Chondrocyte (in vitro differentiated cells): ENCODE results near the gene ABCA4. TPM values are rescaled to one million over a fixed set of nuclear protein-coding genes. Genes with fewer than 3 reads are reported as not detected.

ENCODE experiments used
- DNase-seq: peaks from one replicate; pipeline ENCODE4 v3.0.0; 2021; ENCODE audit warnings: mixed read lengths, low spot score
- H3K27ac Mint-ChIP-seq: one replicate; pipeline ENCODE4 v1.8.0; 2021; ENCODE audit warnings: mild to moderate bottlenecking, moderate library complexity, mixed read lengths; ENCODE audit not compliant: unreplicated experiment
- H3K27me3 Mint-ChIP-seq: 2 replicates; pipeline ENCODE4 v1.8.0; 2021; ENCODE audit warnings: low read depth, mixed read lengths
- H3K36me3 Mint-ChIP-seq: 2 replicates; pipeline ENCODE4 v1.8.0; 2021; ENCODE audit warnings: low read depth, mixed read lengths
- H3K4me1 Mint-ChIP-seq: 2 replicates; pipeline ENCODE4 v1.8.0; 2021; ENCODE audit warnings: low read depth, mild to moderate bottlenecking, mixed read lengths
- H3K4me3 Mint-ChIP-seq: one replicate; pipeline ENCODE4 v1.8.0; 2021; ENCODE audit warnings: mild to moderate bottlenecking, moderate library complexity, mixed read lengths; ENCODE audit not compliant: unreplicated experiment
- H3K9me3 Mint-ChIP-seq: 2 replicates; pipeline ENCODE4 v1.8.0; 2021; ENCODE audit warnings: low read depth, mixed read lengths
- total RNA-seq: library from RNA; stranded (reverse); gene quantifications from 3 replicates; pipeline ENCODE4 v1.2.1, GENCODE V29; 2021
- TF ChIP-seq, protein P1 (sequence below): fragments of 200-600 bp; sonication (generic); IDR thresholded peaks from 2 replicates; pipeline ENCODE4 v1.5.0; 2021; ENCODE audit warnings: antibody characterized with exemption, mild to moderate bottlenecking, moderate library complexity

Gene ABCA4
- total RNA-seq, 1 donor from 2014 or later = 0.22 TPM

GRCh38 chr1:94093996-94094395 is 27.0 kb downstream of the ABCA4 start:
- TF ChIP-seq, protein P1, sequence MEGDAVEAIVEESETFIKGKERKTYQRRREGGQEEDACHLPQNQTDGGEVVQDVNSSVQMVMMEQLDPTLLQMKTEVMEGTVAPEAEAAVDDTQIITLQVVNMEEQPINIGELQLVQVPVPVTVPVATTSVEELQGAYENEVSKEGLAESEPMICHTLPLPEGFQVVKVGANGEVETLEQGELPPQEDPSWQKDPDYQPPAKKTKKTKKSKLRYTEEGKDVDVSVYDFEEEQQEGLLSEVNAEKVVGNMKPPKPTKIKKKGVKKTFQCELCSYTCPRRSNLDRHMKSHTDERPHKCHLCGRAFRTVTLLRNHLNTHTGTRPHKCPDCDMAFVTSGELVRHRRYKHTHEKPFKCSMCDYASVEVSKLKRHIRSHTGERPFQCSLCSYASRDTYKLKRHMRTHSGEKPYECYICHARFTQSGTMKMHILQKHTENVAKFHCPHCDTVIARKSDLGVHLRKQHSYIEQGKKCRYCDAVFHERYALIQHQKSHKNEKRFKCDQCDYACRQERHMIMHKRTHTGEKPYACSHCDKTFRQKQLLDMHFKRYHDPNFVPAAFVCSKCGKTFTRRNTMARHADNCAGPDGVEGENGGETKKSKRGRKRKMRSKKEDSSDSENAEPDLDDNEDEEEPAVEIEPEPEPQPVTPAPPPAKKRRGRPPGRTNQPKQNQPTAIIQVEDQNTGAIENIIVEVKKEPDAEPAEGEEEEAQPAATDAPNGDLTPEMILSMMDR = peak; percentile 25
- DNase-seq = no peak
- H3K4me1 Mint-ChIP-seq = peaks cover 77% of the 10 kb centered on the region
- no peaks in the 10 kb centered on the region for H3K27me3 Mint-ChIP-seq
- H3K36me3 Mint-ChIP-seq = no peaks in the 10 kb centered on the region
- peak overlapping the region; percentile 97 for H3K27ac Mint-ChIP-seq
- H3K9me3 Mint-ChIP-seq = no peaks in the 10 kb centered on the region
- H3K4me3 Mint-ChIP-seq = peak overlapping the region; percentile 61

DNA sequence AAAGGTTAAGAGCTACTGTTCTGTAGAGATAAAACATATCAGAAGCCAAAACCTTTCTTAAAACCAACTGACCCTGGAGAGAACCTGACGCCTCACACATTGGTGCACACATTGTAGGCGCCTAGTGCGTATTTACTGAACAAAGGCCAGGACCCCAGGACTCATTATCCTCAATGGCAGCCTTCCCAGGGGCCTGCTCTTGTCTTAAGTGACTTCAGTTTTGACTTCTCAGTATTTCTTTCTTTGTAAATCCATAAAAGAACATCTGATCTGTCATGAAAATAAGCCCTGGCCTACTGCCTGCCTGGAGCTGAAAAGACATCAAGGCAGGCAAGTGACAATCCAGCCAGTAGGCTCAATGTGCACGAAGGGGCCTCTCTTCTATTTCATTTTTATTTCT is 27.6 kb downstream of the ABCA4 start:
- no peak for DNase-seq

DNA sequence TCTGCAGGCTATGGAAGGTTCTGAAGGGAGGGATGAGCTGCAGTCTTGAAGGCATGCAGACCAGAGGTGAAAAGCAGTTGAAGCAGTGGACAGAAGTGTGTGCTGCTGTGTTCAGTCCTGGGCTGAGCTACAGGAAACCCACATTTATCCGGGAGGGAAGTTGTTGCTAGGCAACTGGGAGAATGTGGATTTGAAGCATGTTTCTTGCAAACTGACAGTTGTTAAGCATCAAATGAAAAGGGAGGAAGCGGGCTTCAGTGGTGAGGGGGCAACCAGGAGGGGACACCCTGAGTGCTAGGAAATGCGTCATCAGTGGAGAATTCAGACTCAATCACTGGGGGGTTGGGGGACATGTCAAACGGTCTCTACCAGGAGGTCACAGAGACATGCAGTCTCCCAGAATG is 28.7 kb downstream of the ABCA4 start:
- DNase-seq = no peak
- Mint-ChIP-seq H3K27ac (peak overlapping the region; percentile 91), H3K27me3 (no peaks in the 10 kb centered on the region), H3K36me3 (no peaks in the 10 kb centered on the region), H3K4me1 (peaks cover 66% of the 10 kb centered on the region), H3K4me3 (no peak overlapping the region), H3K9me3 (no peaks in the 10 kb centered on the region)
- TF ChIP-seq, protein P1 = no peak

More for the DNA sequence above, 27.6 kb downstream of the ABCA4 start:
- Mint-ChIP-seq H3K9me3 (no peaks in the 10 kb centered on the region), H3K27ac (peak overlapping the region; percentile 97), H3K36me3 (no peaks in the 10 kb centered on the region), H3K4me3 (peak overlapping the region; percentile 61), H3K27me3 (no peaks in the 10 kb centered on the region), H3K4me1 (peaks cover 75% of the 10 kb centered on the region)
- TF ChIP-seq, protein P1 = no peak

DNA sequence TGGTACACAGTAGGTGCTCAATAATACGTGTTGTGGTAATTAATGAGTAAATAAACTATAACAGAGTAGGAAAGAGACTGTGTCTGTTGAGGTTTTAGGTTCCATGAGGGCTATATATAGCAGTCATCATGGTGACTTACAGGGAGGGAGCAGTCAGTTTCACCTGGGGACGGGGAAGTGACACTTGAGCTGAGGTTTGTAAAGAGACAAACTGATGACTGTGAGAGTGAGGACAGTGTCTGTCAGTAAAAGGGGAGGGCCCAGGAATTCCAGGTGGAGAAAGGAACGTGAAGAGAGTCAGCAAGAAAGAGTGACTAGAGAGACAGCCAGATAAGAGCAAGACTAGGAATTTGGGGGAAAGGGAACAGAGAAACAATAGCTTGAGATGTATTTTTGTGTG is 30.2 kb downstream of the ABCA4 start:
- no peak for DNase-seq
- Mint-ChIP-seq H3K27ac (peak overlapping the region; percentile 33), H3K4me3 (no peak overlapping the region), H3K27me3 (no peaks in the 10 kb centered on the region), H3K36me3 (no peaks in the 10 kb centered on the region), H3K4me1 (peaks cover 51% of the 10 kb centered on the region), H3K9me3 (no peaks in the 10 kb centered on the region)
- TF ChIP-seq, protein P1 = no peak

- Mint-ChIP-seq H3K9me3 (no peaks in the 10 kb centered on the region), H3K4me3 (no peak overlapping the region), H3K27ac (no peak overlapping the region), H3K4me1 (peaks cover 20% of the 10 kb centered on the region), H3K27me3 (no peaks in the 10 kb centered on the region), H3K36me3 (no peaks in the 10 kb centered on the region)
- TF ChIP-seq, protein P1 = no peak
- DNase-seq = no peak
These were observed 33.8 kb downstream of the ABCA4 start for GRCh38 chr1:94087193-94087592.
